Chondrocyte (in vitro differentiated cells): ENCODE data around the gene TYR. TPM values are rescaled to one million over a fixed set of nuclear protein-coding genes. Genes with fewer than 3 reads are reported as not detected.

Experiments used
- DNase-seq: peaks from one replicate; pipeline ENCODE4 v3.0.0; 2021; ENCODE audit warnings: mixed read lengths, low spot score
- H3K27ac Mint-ChIP-seq: one replicate; pipeline ENCODE4 v1.8.0; 2021; ENCODE audit warnings: mild to moderate bottlenecking, moderate library complexity, mixed read lengths; ENCODE audit not compliant: unreplicated experiment
- H3K27me3 Mint-ChIP-seq: 2 replicates; pipeline ENCODE4 v1.8.0; 2021; ENCODE audit warnings: low read depth, mixed read lengths
- H3K36me3 Mint-ChIP-seq: 2 replicates; pipeline ENCODE4 v1.8.0; 2021; ENCODE audit warnings: low read depth, mixed read lengths
- H3K4me1 Mint-ChIP-seq: 2 replicates; pipeline ENCODE4 v1.8.0; 2021; ENCODE audit warnings: low read depth, mild to moderate bottlenecking, mixed read lengths
- H3K4me3 Mint-ChIP-seq: one replicate; pipeline ENCODE4 v1.8.0; 2021; ENCODE audit warnings: mild to moderate bottlenecking, moderate library complexity, mixed read lengths; ENCODE audit not compliant: unreplicated experiment
- H3K9me3 Mint-ChIP-seq: 2 replicates; pipeline ENCODE4 v1.8.0; 2021; ENCODE audit warnings: low read depth, mixed read lengths
- CTCF ChIP-seq: fragments of 200-600 bp; sonication (generic); IDR thresholded peaks from 2 replicates; pipeline ENCODE4 v1.5.0; 2021; ENCODE audit warnings: antibody characterized with exemption, mild to moderate bottlenecking, moderate library complexity
- total RNA-seq: library from RNA; stranded (reverse); gene quantifications from 3 replicates; pipeline ENCODE4 v1.2.1, GENCODE V29; 2021

TYR gene
- total RNA-seq, 1 donor from 2014 or later, result not detected

- H3K27ac Mint-ChIP-seq, result no peak overlapping the region
- H3K4me1 Mint-ChIP-seq, result no peaks in the 10 kb centered on the region
- no peak for TF ChIP-seq CTCF
- no peak overlapping the region for H3K4me3 Mint-ChIP-seq
- H3K27me3 Mint-ChIP-seq, result peaks cover 3% of the 10 kb centered on the region
- H3K36me3 Mint-ChIP-seq, result no peaks in the 10 kb centered on the region
- H3K9me3 Mint-ChIP-seq, result peaks cover 3% of the 10 kb centered on the region
- no peak for DNase-seq
These were observed 14.0 kb upstream of the TYR start for GRCh38 chr11:89163686-89164085.

GRCh38 chr11:89168396-89168795 lies 9.3 kb upstream of the TYR start:
- H3K36me3 Mint-ChIP-seq, result no peaks in the 10 kb centered on the region
- H3K27ac Mint-ChIP-seq, result no peak overlapping the region

GRCh38 chr11:89175796-89176195 lies 1.9 kb upstream of the TYR start:
- no peak for TF ChIP-seq CTCF
- Mint-ChIP-seq H3K27me3 (peaks cover 6% of the 10 kb centered on the region), H3K4me3 (no peak overlapping the region), H3K4me1 (no peaks in the 10 kb centered on the region), H3K27ac (no peak overlapping the region), H3K36me3 (no peaks in the 10 kb centered on the region), H3K9me3 (no peaks in the 10 kb centered on the region)
- DNase-seq, result no peak

More at GRCh38 chr11:89168396-89168795, 9.3 kb upstream of the TYR start:
- peaks cover 3% of the 10 kb centered on the region for H3K9me3 Mint-ChIP-seq
- no peak for DNase-seq
- no peak overlapping the region for H3K4me3 Mint-ChIP-seq
- no peak for TF ChIP-seq CTCF
- peaks cover 4% of the 10 kb centered on the region for H3K27me3 Mint-ChIP-seq
- no peaks in the 10 kb centered on the region for H3K4me1 Mint-ChIP-seq

- Mint-ChIP-seq H3K36me3 (no peaks in the 10 kb centered on the region), H3K4me3 (no peak overlapping the region), H3K27ac (no peak overlapping the region), H3K4me1 (no peaks in the 10 kb centered on the region), H3K27me3 (peaks cover 2% of the 10 kb centered on the region), H3K9me3 (no peaks in the 10 kb centered on the region)
- no peak for DNase-seq
- TF ChIP-seq CTCF, result no peak
These were observed 737 bp upstream of the TYR start for GRCh38 chr11:89176938-89177337.

GRCh38 chr11:89181111-89181510 lies 3.4 kb downstream of the TYR start:
- Mint-ChIP-seq H3K36me3 (no peaks in the 10 kb centered on the region), H3K27me3 (peaks cover 2% of the 10 kb centered on the region), H3K4me1 (peaks cover 23% of the 10 kb centered on the region), H3K4me3 (no peak overlapping the region), H3K9me3 (no peaks in the 10 kb centered on the region), H3K27ac (no peak overlapping the region)
- TF ChIP-seq CTCF, result no peak
- DNase-seq, result no peak
